Gastroesophageal sphincter (tissue), 3 donors: ENCODE results near the gene TMEM178A.

Experiments
- POLR2A ChIP-seq, 2 donors: fragments of 450-650 bp; IDR thresholded peaks; one replicate each; pipeline ENCODE4 v1.6.1; 2017; ENCODE audit warnings: antibody characterized with exemption in 2 of 2, mild to moderate bottlenecking in 2 of 2, moderate library complexity in 1 of 2
- POLR2AphosphoS5 ChIP-seq: sonication (generic); formaldehyde crosslinking; IDR thresholded peaks from one replicate; pipeline ENCODE4 v1.6.1; 2017; ENCODE audit warnings: antibody characterized with exemption
- TF ChIP-seq, protein P1 (sequence below), 4 experiments: fragments of 200-600 bp in 2 of 4; fragments of 450-650 bp in 2 of 4; sonication (generic) in 1 of 4; IDR thresholded peaks; one replicate each; pipeline ENCODE4 v1.5.1; 2017 to 2019; ENCODE audit warnings: antibody characterized with exemption in 4 of 4, mild to moderate bottlenecking in 2 of 4, moderate library complexity in 2 of 4

- TF ChIP-seq, protein P1, sequence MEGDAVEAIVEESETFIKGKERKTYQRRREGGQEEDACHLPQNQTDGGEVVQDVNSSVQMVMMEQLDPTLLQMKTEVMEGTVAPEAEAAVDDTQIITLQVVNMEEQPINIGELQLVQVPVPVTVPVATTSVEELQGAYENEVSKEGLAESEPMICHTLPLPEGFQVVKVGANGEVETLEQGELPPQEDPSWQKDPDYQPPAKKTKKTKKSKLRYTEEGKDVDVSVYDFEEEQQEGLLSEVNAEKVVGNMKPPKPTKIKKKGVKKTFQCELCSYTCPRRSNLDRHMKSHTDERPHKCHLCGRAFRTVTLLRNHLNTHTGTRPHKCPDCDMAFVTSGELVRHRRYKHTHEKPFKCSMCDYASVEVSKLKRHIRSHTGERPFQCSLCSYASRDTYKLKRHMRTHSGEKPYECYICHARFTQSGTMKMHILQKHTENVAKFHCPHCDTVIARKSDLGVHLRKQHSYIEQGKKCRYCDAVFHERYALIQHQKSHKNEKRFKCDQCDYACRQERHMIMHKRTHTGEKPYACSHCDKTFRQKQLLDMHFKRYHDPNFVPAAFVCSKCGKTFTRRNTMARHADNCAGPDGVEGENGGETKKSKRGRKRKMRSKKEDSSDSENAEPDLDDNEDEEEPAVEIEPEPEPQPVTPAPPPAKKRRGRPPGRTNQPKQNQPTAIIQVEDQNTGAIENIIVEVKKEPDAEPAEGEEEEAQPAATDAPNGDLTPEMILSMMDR (IDR thresholded peaks at IDR 0.05): no peak
- peak; percentile 12 for TF ChIP-seq POLR2AphosphoS5
- TF ChIP-seq POLR2A (IDR thresholded peaks at IDR 0.05): no peak
Measured at GRCh38 chr2:39723946-39724827, 58.5 kb downstream of the TMEM178A start.
